ENCODE data around the gene ELOVL5.

Gene ELOVL5

DNA sequence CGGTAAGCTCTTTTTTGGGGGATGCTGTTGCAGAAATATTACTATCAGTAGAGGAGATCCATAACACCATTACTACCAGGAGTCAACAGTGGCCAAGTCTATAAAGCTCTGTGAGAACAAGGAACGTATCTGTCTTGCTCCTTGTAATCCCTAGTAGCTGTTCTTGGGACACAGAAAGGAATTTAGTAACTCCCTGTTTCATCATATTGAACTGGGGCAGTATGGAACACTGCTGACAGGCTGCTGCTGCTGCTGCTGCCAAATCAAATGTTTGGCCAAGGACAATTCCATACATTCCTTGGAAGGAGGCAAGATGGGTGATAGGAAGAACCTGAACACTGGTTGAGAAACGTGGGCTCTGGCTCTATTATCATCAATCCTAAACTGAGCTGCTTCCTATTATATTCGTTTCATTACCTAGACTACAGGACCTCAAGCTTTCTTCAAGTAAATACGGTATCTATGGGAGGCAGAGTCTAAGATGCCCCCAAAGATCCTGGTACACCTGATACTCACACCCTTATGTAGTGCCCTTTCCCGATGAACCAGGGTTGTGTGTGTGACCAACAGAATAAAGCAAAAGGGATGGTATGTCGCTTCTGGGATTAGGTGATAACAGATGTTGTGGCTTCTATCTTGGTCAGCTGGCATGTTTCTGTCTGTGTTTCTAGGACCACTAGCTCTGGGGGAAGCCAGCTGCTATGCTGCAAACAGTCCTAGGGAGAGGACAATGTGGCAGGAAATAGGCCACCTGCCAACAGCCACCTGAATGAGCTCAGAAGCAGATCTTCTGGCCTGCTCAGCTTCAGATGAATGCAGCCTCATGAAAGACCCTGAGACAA is 39.5 kb downstream of the ELOVL5 start:
- no peak for TF ChIP-seq TAF1 (IDR thresholded peaks at IDR 0.05; ENCODE audit: borderline replicate concordance, insufficient read depth, low read length)
- no peak for TF ChIP-seq FOXP2 (optimal IDR thresholded peaks at IDR 0.05; ENCODE audit: borderline replicate concordance, extremely low read depth, extremely low read length, insufficient read depth)
- no peak for TF ChIP-seq SIN3A (IDR thresholded peaks at IDR 0.05; ENCODE audit: borderline replicate concordance, insufficient read depth, low read length)
- TF ChIP-seq, protein P1, sequence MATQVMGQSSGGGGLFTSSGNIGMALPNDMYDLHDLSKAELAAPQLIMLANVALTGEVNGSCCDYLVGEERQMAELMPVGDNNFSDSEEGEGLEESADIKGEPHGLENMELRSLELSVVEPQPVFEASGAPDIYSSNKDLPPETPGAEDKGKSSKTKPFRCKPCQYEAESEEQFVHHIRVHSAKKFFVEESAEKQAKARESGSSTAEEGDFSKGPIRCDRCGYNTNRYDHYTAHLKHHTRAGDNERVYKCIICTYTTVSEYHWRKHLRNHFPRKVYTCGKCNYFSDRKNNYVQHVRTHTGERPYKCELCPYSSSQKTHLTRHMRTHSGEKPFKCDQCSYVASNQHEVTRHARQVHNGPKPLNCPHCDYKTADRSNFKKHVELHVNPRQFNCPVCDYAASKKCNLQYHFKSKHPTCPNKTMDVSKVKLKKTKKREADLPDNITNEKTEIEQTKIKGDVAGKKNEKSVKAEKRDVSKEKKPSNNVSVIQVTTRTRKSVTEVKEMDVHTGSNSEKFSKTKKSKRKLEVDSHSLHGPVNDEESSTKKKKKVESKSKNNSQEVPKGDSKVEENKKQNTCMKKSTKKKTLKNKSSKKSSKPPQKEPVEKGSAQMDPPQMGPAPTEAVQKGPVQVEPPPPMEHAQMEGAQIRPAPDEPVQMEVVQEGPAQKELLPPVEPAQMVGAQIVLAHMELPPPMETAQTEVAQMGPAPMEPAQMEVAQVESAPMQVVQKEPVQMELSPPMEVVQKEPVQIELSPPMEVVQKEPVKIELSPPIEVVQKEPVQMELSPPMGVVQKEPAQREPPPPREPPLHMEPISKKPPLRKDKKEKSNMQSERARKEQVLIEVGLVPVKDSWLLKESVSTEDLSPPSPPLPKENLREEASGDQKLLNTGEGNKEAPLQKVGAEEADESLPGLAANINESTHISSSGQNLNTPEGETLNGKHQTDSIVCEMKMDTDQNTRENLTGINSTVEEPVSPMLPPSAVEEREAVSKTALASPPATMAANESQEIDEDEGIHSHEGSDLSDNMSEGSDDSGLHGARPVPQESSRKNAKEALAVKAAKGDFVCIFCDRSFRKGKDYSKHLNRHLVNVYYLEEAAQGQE (IDR thresholded peaks at IDR 0.05; ENCODE audit: insufficient read depth in 1 of 2, low read depth in 2 of 2, low read length in 2 of 2), result no peak

- TF ChIP-seq FOXP2 (optimal IDR thresholded peaks at IDR 0.05; ENCODE audit: borderline replicate concordance, extremely low read depth, extremely low read length, insufficient read depth) (no peak), TAF1 (IDR thresholded peaks at IDR 0.05; ENCODE audit: borderline replicate concordance, insufficient read depth, low read length) (no peak), POLR2AphosphoS5 (IDR thresholded peaks at IDR 0.05; ENCODE audit: low read depth, low read length) (no peak)
- TF ChIP-seq, protein P1 (IDR thresholded peaks at IDR 0.05; ENCODE audit: insufficient read depth in 1 of 2, low read depth in 2 of 2, low read length in 2 of 2), result no peak
These were observed 41.9 kb downstream of the ELOVL5 start for GRCh38 chr6:53306819-53307347.

GRCh38 chr6:53302678-53303360 is 45.9 kb downstream of the ELOVL5 start:
- TF ChIP-seq, protein P1 (IDR thresholded peaks at IDR 0.05; ENCODE audit: insufficient read depth in 1 of 2, low read depth in 2 of 2, low read length in 2 of 2), result no peak
- TF ChIP-seq SIN3A (IDR thresholded peaks at IDR 0.05; ENCODE audit: borderline replicate concordance, insufficient read depth, low read length), result peak; percentile 64; the same call in 1 of the 2 replicates

- TF ChIP-seq FOXP2 (optimal IDR thresholded peaks at IDR 0.05; ENCODE audit: borderline replicate concordance, extremely low read depth, extremely low read length, insufficient read depth) (no peak), TAF1 (IDR thresholded peaks at IDR 0.05; ENCODE audit: borderline replicate concordance, insufficient read depth, low read length) (no peak), POLR2AphosphoS5 (IDR thresholded peaks at IDR 0.05; ENCODE audit: low read depth, low read length) (no peak), SIN3A (IDR thresholded peaks at IDR 0.05; ENCODE audit: borderline replicate concordance, insufficient read depth, low read length) (no peak)
- TF ChIP-seq, protein P1 (IDR thresholded peaks at IDR 0.05; ENCODE audit: insufficient read depth in 1 of 2, low read depth in 2 of 2, low read length in 2 of 2), result no peak
These were observed 46.8 kb downstream of the ELOVL5 start for GRCh38 chr6:53301801-53302537.
